Glutamatergic neuron (in vitro differentiated cells): ENCODE measurements around the gene SCRN2. TPM values are rescaled to one million over a fixed set of nuclear protein-coding genes. Genes with fewer than 3 reads are reported as not detected.

Source experiments
- DNase-seq: peaks from one replicate; pipeline ENCODE4 v3.0.0; 2022
- H3K27ac Mint-ChIP-seq: one replicate; pipeline ENCODE4 v1.8.0; 2020; ENCODE audit warnings: mild to moderate bottlenecking, mixed read lengths, inconsistent platforms; ENCODE audit not compliant: unreplicated experiment
- H3K27me3 Mint-ChIP-seq: one replicate; pipeline ENCODE4 v1.8.0; 2020; ENCODE audit warnings: mild to moderate bottlenecking, moderate library complexity, mixed read lengths, inconsistent platforms; ENCODE audit not compliant: unreplicated experiment
- H3K36me3 Mint-ChIP-seq: one replicate; pipeline ENCODE4 v1.8.0; 2020; ENCODE audit warnings: mild to moderate bottlenecking, mixed read lengths, inconsistent platforms; ENCODE audit not compliant: unreplicated experiment
- H3K4me1 Mint-ChIP-seq: one replicate; pipeline ENCODE4 v1.8.0; 2020; ENCODE audit warnings: mild to moderate bottlenecking, low read depth, mixed read lengths, inconsistent platforms; ENCODE audit not compliant: unreplicated experiment
- H3K4me3 Mint-ChIP-seq: one replicate; pipeline ENCODE4 v1.8.0; 2020; ENCODE audit warnings: mild to moderate bottlenecking, mixed read lengths, inconsistent platforms; ENCODE audit not compliant: unreplicated experiment
- H3K9me3 Mint-ChIP-seq: one replicate; pipeline ENCODE4 v1.8.0; 2020; ENCODE audit warnings: mild to moderate bottlenecking, moderate library complexity, mixed read lengths, inconsistent platforms; ENCODE audit not compliant: unreplicated experiment
- CTCF ChIP-seq: fragments of 200-600 bp; sonication (generic); IDR thresholded peaks from one replicate; pipeline ENCODE4 v1.5.0; 2021; ENCODE audit not compliant: partially characterized antibody, unreplicated experiment
- total RNA-seq: library from RNA; stranded (reverse); fragmentation: NEBNext Ultra II Directional; extraction: Animal tissue kit (Norgen Biotek cat#: 25700); gene quantifications from one replicate; pipeline ENCODE4 v1.2.1, GENCODE V29; 2021; ENCODE audit not compliant: unreplicated experiment

The SCRN2 gene
- total RNA-seq, 1 donor from 2014 or later: 39.1 TPM

- no peak overlapping the region for H3K27ac Mint-ChIP-seq
- H3K4me1 Mint-ChIP-seq: peaks cover 10% of the 10 kb centered on the region
- no peak for DNase-seq
- H3K36me3 Mint-ChIP-seq: no peaks in the 10 kb centered on the region
- H3K4me3 Mint-ChIP-seq: no peak overlapping the region
- TF ChIP-seq CTCF: no peak
- H3K27me3 Mint-ChIP-seq: peaks cover 12% of the 10 kb centered on the region
- peaks cover 4% of the 10 kb centered on the region for H3K9me3 Mint-ChIP-seq
Observed at GRCh38 chr17:47879776-47880454, 38.8 kb upstream of the SCRN2 start.

GRCh38 chr17:47879028-47879585 lies 38.0 kb upstream of the SCRN2 start:
- no peak overlapping the region for H3K4me3 Mint-ChIP-seq
- H3K9me3 Mint-ChIP-seq: peaks cover 4% of the 10 kb centered on the region
- no peak overlapping the region for H3K27ac Mint-ChIP-seq
- no peaks in the 10 kb centered on the region for H3K36me3 Mint-ChIP-seq
- peaks cover 10% of the 10 kb centered on the region for H3K27me3 Mint-ChIP-seq
- TF ChIP-seq CTCF: no peak
- DNase-seq: no peak
- H3K4me1 Mint-ChIP-seq: peaks cover 12% of the 10 kb centered on the region

GRCh38 chr17:47878203-47879027 lies 37.3 kb upstream of the SCRN2 start:
- Mint-ChIP-seq H3K4me1 (peaks cover 12% of the 10 kb centered on the region), H3K4me3 (no peak overlapping the region), H3K27ac (no peak overlapping the region), H3K9me3 (peaks cover 4% of the 10 kb centered on the region), H3K36me3 (no peaks in the 10 kb centered on the region), H3K27me3 (peaks cover 10% of the 10 kb centered on the region)
- DNase-seq: no peak
- TF ChIP-seq CTCF: no peak

- H3K27me3 Mint-ChIP-seq: peaks cover 10% of the 10 kb centered on the region
Observed at GRCh38 chr17:47877368-47878034, 36.4 kb upstream of the SCRN2 start.

More at GRCh38 chr17:47877368-47878034, 36.4 kb upstream of the SCRN2 start:
- H3K27ac Mint-ChIP-seq: no peak overlapping the region
- no peak overlapping the region for H3K4me3 Mint-ChIP-seq
- TF ChIP-seq CTCF: no peak
- no peaks in the 10 kb centered on the region for H3K36me3 Mint-ChIP-seq
- DNase-seq: no peak
- peaks cover 12% of the 10 kb centered on the region for H3K4me1 Mint-ChIP-seq
- H3K9me3 Mint-ChIP-seq: peaks cover 4% of the 10 kb centered on the region
